Tongue (tissue), 2 donors: ENCODE measurements around the gene GATA5. TPM values are rescaled to one million over a fixed set of nuclear protein-coding genes. Genes with fewer than 3 reads are reported as not detected.

Source experiments
- DNase-seq: peaks from one replicate; pipeline ENCODE4 v3.0.0-alpha.2; 2015
- total RNA-seq: library from RNA; depleted of rRNA; stranded (reverse); fragments of >200 nt; gene quantifications from one replicate; pipeline ENCODE4 v1.2.3, GENCODE V29; 2014

GATA5 gene
- total RNA-seq, 1 donor from 2014 or later, result not detected

- no peak for DNase-seq
Observed at GRCh38 chr20:62452475-62453095, 23.2 kb downstream of the GATA5 start.

- DNase-seq, result no peak
Observed at GRCh38 chr20:62451970-62452369, 23.8 kb downstream of the GATA5 start.

- no peak for DNase-seq
Observed at GRCh38 chr20:62451156-62451767, 24.5 kb downstream of the GATA5 start.

- no peak for DNase-seq
Observed at GRCh38 chr20:62449951-62450691, 25.7 kb downstream of the GATA5 start.

- no peak for DNase-seq
Observed at GRCh38 chr20:62448788-62449187, 27.0 kb downstream of the GATA5 start.

GRCh38 chr20:62448038-62448437 is 27.8 kb downstream of the GATA5 start:
- no peak for DNase-seq

GRCh38 chr20:62446888-62447869 is 28.6 kb downstream of the GATA5 start:
- DNase-seq, result no peak

- DNase-seq, result no peak
Observed at GRCh38 chr20:62446481-62446880, 29.3 kb downstream of the GATA5 start.

- DNase-seq, result no peak
Observed at GRCh38 chr20:62445553-62446340, 30.0 kb downstream of the GATA5 start.

GRCh38 chr20:62444286-62444685 is 31.5 kb downstream of the GATA5 start:
- DNase-seq, result no peak

- no peak for DNase-seq
Observed at GRCh38 chr20:62441987-62442539, 33.7 kb downstream of the GATA5 start.

- DNase-seq, result no peak
Observed at GRCh38 chr20:62439218-62439617, 36.6 kb downstream of the GATA5 start.

- peak; percentile 84 for DNase-seq
Observed at GRCh38 chr20:62437927-62438326, 37.9 kb downstream of the GATA5 start.

- DNase-seq, result no peak
Observed at GRCh38 chr20:62437496-62437895, 38.3 kb downstream of the GATA5 start.

GRCh38 chr20:62436692-62437091 is 39.1 kb downstream of the GATA5 start:
- no peak for DNase-seq

GRCh38 chr20:62433658-62434497 is 41.9 kb downstream of the GATA5 start:
- no peak for DNase-seq

GRCh38 chr20:62430866-62431447 is 44.8 kb downstream of the GATA5 start:
- no peak for DNase-seq

- no peak for DNase-seq
Observed at GRCh38 chr20:62430311-62430853, 45.4 kb downstream of the GATA5 start.
